NCI-H526 treated with DMSO at 0.1 percent for 48 hours (cell line): ENCODE data around the gene VILL.
"Not testable (repeated sequence)": the region's sequence is repeated elsewhere in the genome, so short reads cannot be mapped to it uniquely, and the experiment has no call there.

ENCODE experiments used
- DNase-seq: peaks from one replicate; lab custom pipeline; 2025; lab: John Stamatoyannopoulos, UW

The VILL gene

GRCh38 chr3:38036286-38036685 lies 45.7 kb downstream of the VILL start:
- no peak for DNase-seq

- DNase-seq = no peak
These were observed 46.3 kb downstream of the VILL start for GRCh38 chr3:38036906-38037305.

- no peak for DNase-seq
These were observed 47.9 kb downstream of the VILL start for GRCh38 chr3:38038447-38038911.

- DNase-seq = no peak
These were observed 48.7 kb downstream of the VILL start, which contains the start of gene DLEC1 for GRCh38 chr3:38039101-38039898. Gene DLEC1 (plus strand): TSS chr3:38039208. CDS start chr3:38039226, 18 bp downstream.

DNA sequence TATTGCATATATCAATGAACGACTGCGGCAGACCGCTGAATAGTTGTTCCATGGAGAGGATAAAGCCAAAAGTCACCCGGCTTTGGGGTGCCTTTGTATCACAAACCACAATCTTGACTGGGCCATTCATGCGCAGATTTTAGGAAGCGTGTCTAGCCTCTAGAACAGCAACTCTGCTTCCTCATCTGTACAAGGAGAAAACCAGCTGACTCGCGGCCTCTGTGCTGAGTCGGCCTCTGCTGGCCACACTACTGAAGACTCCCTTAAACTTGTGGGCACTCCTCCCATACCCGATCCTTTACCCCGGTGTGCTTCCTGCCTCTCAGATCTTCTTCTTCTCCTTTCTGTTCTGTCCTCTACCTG lies 49.3 kb downstream of the VILL start:
- DNase-seq = no peak

DNA sequence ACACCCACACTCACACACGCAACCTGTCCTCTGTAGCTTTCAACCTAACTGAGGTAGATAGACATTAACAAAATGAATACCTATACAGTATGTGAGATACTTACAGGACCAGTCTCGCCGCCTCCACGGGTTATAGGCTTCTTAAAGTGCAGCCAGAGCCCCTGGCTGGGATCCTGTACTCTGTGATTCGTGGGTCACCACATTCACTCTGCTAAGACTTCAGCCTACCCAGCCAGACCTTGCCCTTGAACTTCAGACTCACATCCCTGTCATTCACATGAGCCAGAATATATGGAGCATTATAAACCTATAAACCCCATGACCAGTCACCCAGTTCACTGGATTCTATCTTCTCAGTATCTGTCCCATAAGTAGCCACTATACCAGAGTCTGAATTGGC lies 49.8 kb downstream of the VILL start:
- DNase-seq = no peak

DNA sequence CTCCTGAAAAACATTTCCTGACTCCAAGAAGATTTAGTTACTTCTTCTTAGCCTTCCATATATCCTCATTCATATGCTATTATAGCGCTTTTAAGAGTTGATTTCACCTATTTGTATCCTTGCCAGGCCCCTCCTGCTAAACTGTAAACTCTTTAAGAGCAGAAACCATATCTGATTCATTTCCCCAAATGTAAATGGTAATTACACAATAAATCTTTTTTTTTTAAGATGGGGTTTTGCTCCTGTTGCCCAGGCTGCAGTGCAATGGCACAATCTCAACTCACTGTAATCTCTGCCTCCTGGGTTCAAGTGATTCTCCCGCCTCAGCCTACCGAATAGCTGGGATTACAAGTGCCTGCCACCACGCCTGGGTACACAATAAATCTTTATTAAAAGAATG lies 52.9 kb downstream of the VILL start:
- no peak for DNase-seq

DNA sequence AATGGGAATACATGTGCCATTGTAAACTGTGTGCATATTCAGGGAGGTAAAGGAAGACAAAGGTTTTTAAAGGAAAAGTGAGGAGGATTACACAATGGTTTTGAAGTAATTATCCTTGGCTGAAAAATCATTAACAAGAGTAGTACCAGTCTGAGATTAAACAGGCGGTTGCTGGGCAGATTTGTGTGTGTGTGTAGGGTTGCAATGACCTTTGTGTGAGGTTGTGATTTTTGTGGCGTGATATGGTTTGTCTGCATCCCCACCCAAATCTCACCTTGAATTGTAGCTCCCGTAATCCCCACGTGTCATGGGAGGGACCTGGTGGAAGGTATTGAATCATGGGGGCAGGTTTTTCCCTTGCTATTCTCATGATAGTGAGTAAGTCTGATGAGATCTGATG lies 55.4 kb downstream of the VILL start:
- no peak for DNase-seq

DNA sequence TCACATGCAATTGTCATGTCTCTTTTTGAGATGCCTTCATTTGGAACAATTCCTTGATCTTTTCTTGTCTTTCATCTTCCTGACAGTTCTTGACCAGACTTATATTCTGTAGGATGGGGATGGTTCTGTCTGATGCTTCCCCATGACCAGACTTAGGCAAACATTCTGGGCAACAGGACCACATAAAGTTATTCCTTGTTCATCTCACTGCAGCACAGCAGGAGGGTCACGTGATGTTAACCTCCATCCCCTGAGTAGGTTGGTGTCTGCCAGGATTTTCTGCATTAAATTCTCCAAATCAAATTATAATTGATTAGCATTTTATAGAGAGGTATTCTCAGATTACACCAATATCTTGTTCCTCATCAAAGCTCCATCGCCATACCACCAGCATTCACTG lies 56.2 kb downstream of the VILL start:
- no peak for DNase-seq

GRCh38 chr3:38047896-38048295 lies 57.3 kb downstream of the VILL start:
- DNase-seq = no peak

GRCh38 chr3:38049358-38050126 lies 59.0 kb downstream of the VILL start:
- no peak for DNase-seq

DNA sequence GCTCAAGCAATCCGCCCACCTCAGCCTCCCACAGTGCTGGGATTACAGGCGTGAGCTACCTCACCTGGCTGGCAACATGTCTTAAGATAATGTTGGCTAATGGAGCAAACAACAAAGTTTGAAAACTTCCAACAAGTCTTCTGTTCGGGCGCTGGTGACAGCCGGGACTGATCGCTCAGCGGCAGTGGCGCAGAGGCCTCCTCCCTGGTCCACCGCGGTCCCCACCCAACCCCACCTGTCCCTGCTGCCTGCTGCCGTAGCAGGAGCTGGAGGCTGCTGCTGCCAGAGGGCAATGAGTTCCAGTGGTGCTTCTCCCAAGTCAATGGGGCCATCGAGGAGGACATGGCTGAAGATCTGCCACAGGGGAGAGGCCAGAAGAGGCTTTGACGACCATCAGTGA lies 60.5 kb downstream of the VILL start:
- no peak for DNase-seq

DNA sequence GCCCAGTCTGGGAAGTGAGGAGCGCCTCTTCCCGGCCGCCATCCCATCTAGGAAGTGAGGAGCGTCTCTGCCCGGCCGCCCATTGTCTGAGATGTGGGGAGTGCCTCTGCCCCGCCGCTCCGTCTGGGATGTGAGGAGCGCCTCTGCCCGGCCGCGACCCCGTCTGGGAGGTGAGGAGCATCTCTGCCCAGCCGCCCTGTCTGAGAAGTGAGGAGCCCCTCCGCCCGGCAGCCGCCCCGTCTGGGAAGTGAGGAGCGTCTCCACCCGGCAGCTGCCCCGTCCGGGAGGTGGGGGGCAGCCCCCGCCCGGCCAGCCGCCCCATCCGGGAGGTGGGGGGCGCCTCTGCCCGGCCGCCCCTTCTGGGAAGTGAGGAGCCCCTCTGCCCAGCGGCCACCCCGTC lies 62.7 kb downstream of the VILL start:
- DNase-seq = not testable (repeated sequence)

- DNase-seq = not testable (repeated sequence)
These were observed 63.4 kb downstream of the VILL start for GRCh38 chr3:38053813-38054498.

DNA sequence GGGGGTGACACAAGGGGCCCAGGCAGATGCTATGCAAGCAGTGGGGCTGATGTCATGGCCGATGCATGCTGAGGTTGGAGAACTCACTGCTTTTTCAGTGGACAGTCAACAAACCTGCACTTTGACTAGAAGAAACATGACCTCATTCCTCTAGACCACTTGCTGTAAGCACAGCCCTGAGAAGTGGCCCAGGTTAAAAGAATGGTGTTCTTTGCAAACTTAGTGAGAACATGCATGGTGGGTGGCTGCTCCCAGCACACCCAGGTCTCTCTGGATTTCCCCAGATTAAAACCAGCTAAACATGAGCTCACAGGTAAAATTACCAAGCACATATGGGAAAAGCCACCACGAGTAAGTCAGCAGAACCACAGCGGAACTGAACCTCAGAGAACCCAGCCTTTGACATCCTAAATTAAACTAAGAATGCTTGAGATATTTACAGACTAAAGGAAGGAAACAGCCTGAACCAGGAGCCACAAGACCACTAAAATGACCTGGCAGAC lies 64.0 kb downstream of the VILL start:
- DNase-seq = no peak
